CD14-positive monocyte (primary cell): Measurements from ENCODE around the gene GARNL3. TPM values are rescaled to one million over a fixed set of nuclear protein-coding genes. Genes with fewer than 3 reads are reported as not detected.

Experiments
- DNase-seq, 3 donors: peaks; one replicate each; pipeline ENCODE4 v3.0.0-alpha.2; 2011 to 2022
- H2AFZ ChIP-seq: 2 replicates; pipeline ENCODE4 v1.6.0; 2012; ENCODE audit warnings: mild to moderate bottlenecking, low read depth, low read length, inconsistent platforms; ENCODE audit not compliant: insufficient read depth, poor library complexity, severe bottlenecking
- H3K27ac ChIP-seq, 2 donors: 1 replicate in 1 of 2; 2 replicates in 1 of 2; pipeline ENCODE4 v1.5.1; 2012 to 2013; ENCODE audit warnings: low read length in 2 of 2, control low read depth in 1 of 2, inconsistent platforms in 1 of 2, low read depth in 1 of 2, mild to moderate bottlenecking in 1 of 2
- H3K27me3 ChIP-seq, 2 donors: one replicate each; pipeline versions ENCODE4 v1.6.0 to v1.6.1; 2011 to 2013; ENCODE audit warnings: low read length in 2 of 2; ENCODE audit not compliant: control insufficient read depth in 2 of 2, insufficient read depth in 2 of 2
- H3K36me3 ChIP-seq, 2 donors: replicated peaks in 1 of 2; 1 replicate in 1 of 2; 2 replicates in 1 of 2; pipeline versions ENCODE4 v1.5.1 to v1.6.1; 2012 to 2013; ENCODE audit warnings: low read length in 2 of 2, control low read depth in 1 of 2, inconsistent platforms in 1 of 2, mild to moderate bottlenecking in 1 of 2; ENCODE audit not compliant: insufficient read depth in 2 of 2, control insufficient read depth in 1 of 2
- H3K4me1 ChIP-seq, 2 donors: 1 replicate in 1 of 2; 2 replicates in 1 of 2; pipeline versions ENCODE4 v1.5.1 to v1.6.1; 2012 to 2013; ENCODE audit warnings: low read length in 2 of 2, control low read depth in 1 of 2, inconsistent platforms in 1 of 2, mild to moderate bottlenecking in 1 of 2, moderate library complexity in 1 of 2; ENCODE audit not compliant: insufficient read depth in 2 of 2, control insufficient read depth in 1 of 2
- H3K4me2 ChIP-seq: replicated peaks from 2 replicates; pipeline ENCODE3; 2012; ENCODE audit warnings: low read length, moderate library complexity, mild to moderate bottlenecking; ENCODE audit not compliant: poor library complexity, severe bottlenecking; ENCODE audit errors: extremely low read depth
- H3K4me3 ChIP-seq, 3 experiments: fragments of 200-600 bp in 1 of 3; sonication (generic) in 1 of 3; replicated peaks in 1 of 3; 1 replicate in 2 of 3; 2 replicates in 1 of 3; pipeline ENCODE4 v1.5.1; 2011 to 2013; ENCODE audit warnings: low read length in 3 of 3, mild to moderate bottlenecking in 3 of 3, control low read depth in 2 of 3, low read depth in 2 of 3, inconsistent platforms in 1 of 3, moderate library complexity in 1 of 3
- H3K79me2 ChIP-seq: 2 replicates; pipeline ENCODE4 v1.6.0; 2012; ENCODE audit warnings: mild to moderate bottlenecking, control low read depth, inconsistent platforms, low read length, moderate library complexity; ENCODE audit not compliant: insufficient read depth
- H3K9ac ChIP-seq: 2 replicates; pipeline ENCODE4 v1.6.0; 2017; ENCODE audit warnings: low read length, mild to moderate bottlenecking; ENCODE audit not compliant: insufficient read depth, poor library complexity, severe bottlenecking
- H3K9me3 ChIP-seq, 2 donors: replicated peaks in 1 of 2; 1 replicate in 1 of 2; 2 replicates in 1 of 2; pipeline versions ENCODE4 v1.5.1 to v1.6.1; 2012 to 2013; ENCODE audit warnings: low read length in 2 of 2, control low read depth in 1 of 2; ENCODE audit not compliant: control insufficient read depth in 1 of 2, insufficient read depth in 1 of 2
- H4K20me1 ChIP-seq: 2 replicates; pipeline ENCODE4 v1.6.0; 2012; ENCODE audit warnings: mild to moderate bottlenecking, low read length, control low read depth, moderate library complexity; ENCODE audit not compliant: insufficient read depth
- H3K27ac Mint-ChIP-seq, 7 donors: one replicate each; pipeline ENCODE4 v1.8.0; 2020; ENCODE audit warnings: mild to moderate bottlenecking in 7 of 7, mixed read lengths in 7 of 7, moderate library complexity in 6 of 7, inconsistent platforms in 2 of 7
- H3K27me3 Mint-ChIP-seq, 3 donors: one replicate each; pipeline ENCODE4 v1.8.0; 2021 to 2022; ENCODE audit warnings: low read depth in 3 of 3, mild to moderate bottlenecking in 3 of 3, mixed read lengths in 3 of 3, moderate library complexity in 3 of 3, inconsistent platforms in 1 of 3
- H3K36me3 Mint-ChIP-seq, 2 donors: one replicate each; pipeline ENCODE4 v1.8.0; 2020; ENCODE audit warnings: mixed read lengths in 2 of 2, inconsistent platforms in 1 of 2, mild to moderate bottlenecking in 1 of 2
- H3K4me1 Mint-ChIP-seq: one replicate; pipeline ENCODE4 v1.8.0; 2020; ENCODE audit warnings: mild to moderate bottlenecking, mixed read lengths
- H3K4me3 Mint-ChIP-seq, 2 donors: one replicate each; pipeline ENCODE4 v1.8.0; 2020; ENCODE audit warnings: mild to moderate bottlenecking in 2 of 2, mixed read lengths in 2 of 2, moderate library complexity in 1 of 2
- H3K9me3 Mint-ChIP-seq, 7 donors: one replicate each; pipeline ENCODE4 v1.8.0; 2020 to 2022; ENCODE audit warnings: mixed read lengths in 7 of 7, mild to moderate bottlenecking in 6 of 7, moderate library complexity in 6 of 7, inconsistent platforms in 2 of 7
- WGBS: methylation state at CpG from one replicate; pipeline ENCODE4 v1.1.5; 2013; ENCODE audit warnings: missing lambda C conversion rate; ENCODE audit not compliant: insufficient coverage; 5-methylcytosine and 5-hydroxymethylcytosine counted together
- intact Hi-C, 2 donors: fragments of 100-400 bp; cut with micrococcal nuclease; formaldehyde crosslinking; loops; one replicate each; pipeline versions ENCODE4 v1.15.0 to v1.15.1; 2023
- polyA plus RNA-seq, 3 donors: library from polyadenylated mRNA; depleted of rRNA in 1 of 3; unstranded in 2 of 3; stranded (reverse) in 1 of 3; fragments of 300-500 nt in 2 of 3; fragments of >200 nt in 1 of 3; fragmentation: Illumina TruSeq in 2 of 3; gene quantifications; 1 replicate in 2 of 3; 2 replicates in 1 of 3; pipeline ENCODE4 v1.2.3, GENCODE V29; 2012 to 2021
- TF ChIP-seq, protein P1 (sequence below): fragments of 200-600 bp; IDR thresholded peaks from one replicate; pipeline ENCODE4 v1.8.0; 2022; ENCODE audit warnings: antibody characterized with exemption, mild to moderate bottlenecking

Gene GARNL3
- polyA plus RNA-seq, 3 donors, result 0.39 to 1.5 (median 0.94) TPM

GRCh38 chr9:127262602-127263001, 2.0 kb upstream of the GARNL3 start:
- H4K20me1 ChIP-seq, result no peaks in the 10 kb centered on the region
- Mint-ChIP-seq H3K36me3 (no peaks in the 10 kb centered on the region), H3K27me3 (peaks cover 0 to 3% (median 1%) of the 10 kb centered on the region in 3 donors), H3K4me1 (no peaks in the 10 kb centered on the region), H3K9me3 (peaks cover 0 to 3% (median 0%) of the 10 kb centered on the region in 7 donors), H3K4me3 (no peak overlapping the region), H3K27ac (no peak overlapping the region)
- H3K4me1 ChIP-seq, result no peaks in the 10 kb centered on the region
- no peaks in the 10 kb centered on the region for H3K36me3 ChIP-seq
- H2AFZ ChIP-seq, result no peak overlapping the region
- peaks cover 0 to 2% of the 10 kb centered on the region in 2 donors for H3K27me3 ChIP-seq
- no peaks in the 10 kb centered on the region for H3K9me3 ChIP-seq
- H3K4me2 ChIP-seq, result no peak overlapping the region
- no peak for DNase-seq
- H3K79me2 ChIP-seq, result no peaks in the 10 kb centered on the region
- no peak overlapping the region for H3K9ac ChIP-seq
- H3K27ac ChIP-seq, result no peak overlapping the region
- TF ChIP-seq, protein P1, sequence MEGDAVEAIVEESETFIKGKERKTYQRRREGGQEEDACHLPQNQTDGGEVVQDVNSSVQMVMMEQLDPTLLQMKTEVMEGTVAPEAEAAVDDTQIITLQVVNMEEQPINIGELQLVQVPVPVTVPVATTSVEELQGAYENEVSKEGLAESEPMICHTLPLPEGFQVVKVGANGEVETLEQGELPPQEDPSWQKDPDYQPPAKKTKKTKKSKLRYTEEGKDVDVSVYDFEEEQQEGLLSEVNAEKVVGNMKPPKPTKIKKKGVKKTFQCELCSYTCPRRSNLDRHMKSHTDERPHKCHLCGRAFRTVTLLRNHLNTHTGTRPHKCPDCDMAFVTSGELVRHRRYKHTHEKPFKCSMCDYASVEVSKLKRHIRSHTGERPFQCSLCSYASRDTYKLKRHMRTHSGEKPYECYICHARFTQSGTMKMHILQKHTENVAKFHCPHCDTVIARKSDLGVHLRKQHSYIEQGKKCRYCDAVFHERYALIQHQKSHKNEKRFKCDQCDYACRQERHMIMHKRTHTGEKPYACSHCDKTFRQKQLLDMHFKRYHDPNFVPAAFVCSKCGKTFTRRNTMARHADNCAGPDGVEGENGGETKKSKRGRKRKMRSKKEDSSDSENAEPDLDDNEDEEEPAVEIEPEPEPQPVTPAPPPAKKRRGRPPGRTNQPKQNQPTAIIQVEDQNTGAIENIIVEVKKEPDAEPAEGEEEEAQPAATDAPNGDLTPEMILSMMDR, result no peak
- intact Hi-C loops, result no loop called here
- H3K4me3 ChIP-seq, result no peak overlapping the region

DNA sequence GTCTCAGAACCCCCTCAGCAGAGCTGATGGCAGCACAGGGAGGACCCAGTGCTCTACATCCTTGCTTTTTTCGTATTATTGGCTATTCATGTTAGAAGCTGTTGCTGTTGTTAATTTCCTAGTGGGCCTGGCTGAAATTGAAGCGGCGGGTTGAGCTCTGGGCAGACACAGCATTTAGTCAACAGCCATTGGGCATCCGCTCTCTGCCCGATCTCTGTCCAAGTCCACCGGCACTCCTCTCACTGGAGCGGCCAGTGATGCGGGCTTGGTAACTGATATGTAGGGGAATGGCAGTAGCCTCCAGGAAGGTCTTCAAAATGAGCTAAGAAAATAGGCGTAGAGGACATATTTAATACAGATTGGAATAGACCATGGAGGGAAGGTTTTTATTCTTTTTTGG, 1.3 kb upstream of the GARNL3 start:
- H3K27ac Mint-ChIP-seq, result no peak overlapping the region

More for the DNA sequence above, 1.3 kb upstream of the GARNL3 start:
- Mint-ChIP-seq H3K9me3 (peaks cover 0 to 3% (median 0%) of the 10 kb centered on the region in 7 donors), H3K4me3 (no peak overlapping the region), H3K4me1 (no peaks in the 10 kb centered on the region), H3K36me3 (no peaks in the 10 kb centered on the region), H3K27me3 (peaks cover 0 to 3% (median 1%) of the 10 kb centered on the region in 3 donors)
- no peak overlapping the region for H3K4me3 ChIP-seq
- peaks cover 0 to 2% of the 10 kb centered on the region in 2 donors for H3K27me3 ChIP-seq
- H4K20me1 ChIP-seq, result no peaks in the 10 kb centered on the region
- H3K4me2 ChIP-seq, result no peak overlapping the region
- no peak for DNase-seq
- no peaks in the 10 kb centered on the region for H3K79me2 ChIP-seq
- no peaks in the 10 kb centered on the region for H3K36me3 ChIP-seq
- WGBS, result 94% methylated on average over 5 of the region's 9 CpGs
- no peaks in the 10 kb centered on the region for H3K4me1 ChIP-seq
- H2AFZ ChIP-seq, result no peak overlapping the region
- intact Hi-C loops, result no loop called here
- no peak overlapping the region for H3K27ac ChIP-seq
- no peak overlapping the region for H3K9ac ChIP-seq
- TF ChIP-seq, protein P1, result no peak
- H3K9me3 ChIP-seq, result no peaks in the 10 kb centered on the region
